B cell (primary cell): ENCODE data around the gene THAP4. TPM values are rescaled to one million over a fixed set of nuclear protein-coding genes. Genes with fewer than 3 reads are reported as not detected.
"Not testable (repeated sequence)": the region's sequence is repeated elsewhere in the genome, so short reads cannot be mapped to it uniquely, and the experiment has no call there.

Source experiments
- ATAC-seq: fragments of 200-7000 bp; cut with Tn5 transposase; one replicate; pipeline ENCODE4 v1.10.0; 2021; ENCODE audit warnings: low read depth, mild to moderate bottlenecking, moderate number of reproducible peaks, moderate library complexity
- CTCF ChIA-PET: fragments of 350-600 bp; sonication (Branson Sonifier 250); formaldehyde crosslinking; loops from one replicate; lab custom pipeline; 2021; ENCODE audit warnings: antibody characterized with exemption, inconsistent platforms; lab: Charles Lee
- POLR2A ChIA-PET: fragments of 350-600 bp; sonication (Branson Sonifier 250); formaldehyde crosslinking; loops from one replicate; lab custom pipeline; 2021; ENCODE audit warnings: antibody characterized with exemption; lab: Charles Lee
- DNase-seq: peaks from one replicate; pipeline ENCODE4 v3.0.0; 2013
- H2AFZ ChIP-seq: 2 replicates; pipeline ENCODE4 v1.6.1; 2012; ENCODE audit warnings: mild to moderate bottlenecking, low read depth, low read length; ENCODE audit not compliant: insufficient read depth, poor library complexity, severe bottlenecking
- H3K27ac ChIP-seq, 2 donors: 1 replicate in 1 of 2; 2 replicates in 1 of 2; pipeline ENCODE4 v1.5.1; 2012 to 2013; ENCODE audit warnings: low read length in 2 of 2, mild to moderate bottlenecking in 2 of 2, moderate library complexity in 1 of 2
- H3K27me3 ChIP-seq, 4 experiments: fragments of 200-600 bp in 1 of 4; sonication (generic) in 1 of 4; replicated peaks in 1 of 4; 1 replicate in 2 of 4; 2 replicates in 2 of 4; pipeline versions ENCODE4 v1.6.1 to v1.7.0; 2013 to 2016; ENCODE audit warnings: low read length in 3 of 4, mild to moderate bottlenecking in 2 of 4, mixed read lengths in 1 of 4, moderate library complexity in 1 of 4; ENCODE audit not compliant: insufficient read depth in 4 of 4, control insufficient read depth in 3 of 4; ENCODE audit errors: control extremely low read depth in 1 of 4
- H3K36me3 ChIP-seq, 2 experiments: replicated peaks in 1 of 2; 1 replicate in 1 of 2; 2 replicates in 1 of 2; pipeline versions ENCODE4 v1.6.1 to v1.7.1; 2013; ENCODE audit warnings: low read length in 1 of 2; ENCODE audit not compliant: insufficient read depth in 2 of 2, control insufficient read depth in 1 of 2; ENCODE audit errors: control extremely low read depth in 1 of 2, extremely low read depth in 1 of 2
- H3K4me1 ChIP-seq, 2 donors: fragments of 200-600 bp in 1 of 2; sonication (generic) in 1 of 2; 1 replicate in 1 of 2; 2 replicates in 1 of 2; pipeline versions ENCODE4 v1.5.1 to v1.6.1; 2013 to 2017; ENCODE audit warnings: low read length in 2 of 2; ENCODE audit not compliant: control insufficient read depth in 2 of 2, insufficient read depth in 2 of 2
- H3K4me2 ChIP-seq: replicated peaks from 2 replicates; pipeline ENCODE3; 2012; ENCODE audit warnings: mild to moderate bottlenecking, low read depth, low read length; ENCODE audit not compliant: poor library complexity, severe bottlenecking
- H3K4me3 ChIP-seq, 5 experiments: fragments of 200-600 bp in 1 of 5; sonication (generic) in 1 of 5; 1 replicate in 3 of 5; 2 replicates in 2 of 5; pipeline versions ENCODE4 v1.5.1 to v1.7.0; 2011 to 2016; ENCODE audit warnings: low read length in 4 of 5, mild to moderate bottlenecking in 4 of 5, low read depth in 2 of 5, control low read depth in 1 of 5, moderate library complexity in 1 of 5; ENCODE audit not compliant: insufficient read depth in 1 of 5; ENCODE audit errors: control extremely low read depth in 1 of 5, extremely low read depth in 1 of 5
- H3K79me2 ChIP-seq: fragments of 200-600 bp; sonication (generic); one replicate; pipeline ENCODE4 v1.6.0; 2016; ENCODE audit warnings: low read length; ENCODE audit not compliant: control insufficient read depth, insufficient read depth
- H3K9ac ChIP-seq: fragments of 200-600 bp; sonication (generic); 2 replicates; pipeline ENCODE4 v1.6.1; 2017; ENCODE audit warnings: mild to moderate bottlenecking, low read length, moderate library complexity
- H3K9me3 ChIP-seq, 3 donors: one replicate each; pipeline versions ENCODE4 v1.6.1 to v1.7.1; 2013; ENCODE audit warnings: low read length in 2 of 3; ENCODE audit not compliant: control insufficient read depth in 2 of 3, insufficient read depth in 1 of 3; ENCODE audit errors: control extremely low read depth in 1 of 3
- H4K20me1 ChIP-seq: 2 replicates; pipeline ENCODE4 v1.6.0; 2012; ENCODE audit warnings: mild to moderate bottlenecking, low read length; ENCODE audit not compliant: insufficient read depth, control insufficient read depth, poor library complexity, severe bottlenecking
- H3K27ac Mint-ChIP-seq: one replicate; pipeline ENCODE4 v1.8.0; 2021; ENCODE audit warnings: mixed read lengths
- H3K27me3 Mint-ChIP-seq: one replicate; pipeline ENCODE4 v1.8.0; 2021; ENCODE audit warnings: mixed read lengths
- H3K4me1 Mint-ChIP-seq: one replicate; pipeline ENCODE4 v1.8.0; 2021; ENCODE audit warnings: mixed read lengths
- H3K4me3 Mint-ChIP-seq: one replicate; pipeline ENCODE4 v1.8.0; 2021; ENCODE audit warnings: mixed read lengths
- H3K9me3 Mint-ChIP-seq: one replicate; pipeline ENCODE4 v1.8.0; 2022; ENCODE audit warnings: mixed read lengths; ENCODE audit not compliant: insufficient read depth
- EZH2 ChIP-seq: IDR thresholded peaks from 2 replicates; pipeline ENCODE4 v1.6.1; 2012; ENCODE audit warnings: borderline replicate concordance, low read depth, mild to moderate bottlenecking, moderate library complexity, low read length; ENCODE audit not compliant: insufficient read depth, poor library complexity, severe bottlenecking
- WGBS: methylation state at CpG from one replicate; pipeline ENCODE4 v1.1.5; 2013; ENCODE audit warnings: missing lambda C conversion rate; ENCODE audit not compliant: insufficient coverage; 5-methylcytosine and 5-hydroxymethylcytosine counted together
- intact Hi-C: fragments of 100-400 bp; cut with micrococcal nuclease; formaldehyde crosslinking; loops from one replicate; pipeline ENCODE4 v1.10.0; 2022
- polyA plus RNA-seq: library from polyadenylated mRNA; depleted of rRNA; stranded (reverse); fragments of >200 nt; gene quantifications from 2 replicates; pipeline ENCODE4 v1.2.3, GENCODE V29; 2012
- total RNA-seq, 2 donors: library from RNA; stranded (reverse); fragments of 120-200 nt in 1 of 2; gene quantifications; 1 replicate in 1 of 2; 2 replicates in 1 of 2; pipeline versions ENCODE4 v1.2.3 to v1.2.4, GENCODE V29; 2013 to 2022
- TF ChIP-seq, protein P1 (sequence below): fragments of 200-600 bp; IDR thresholded peaks from one replicate; pipeline ENCODE4 v1.8.0; 2022; ENCODE audit warnings: antibody characterized with exemption, mild to moderate bottlenecking

THAP4 gene
- total and polyA plus RNA-seq, 2 donors (not counting 1 experiment from before 2014, with no cell fraction given) = 26.5 to 41.0 TPM

DNA sequence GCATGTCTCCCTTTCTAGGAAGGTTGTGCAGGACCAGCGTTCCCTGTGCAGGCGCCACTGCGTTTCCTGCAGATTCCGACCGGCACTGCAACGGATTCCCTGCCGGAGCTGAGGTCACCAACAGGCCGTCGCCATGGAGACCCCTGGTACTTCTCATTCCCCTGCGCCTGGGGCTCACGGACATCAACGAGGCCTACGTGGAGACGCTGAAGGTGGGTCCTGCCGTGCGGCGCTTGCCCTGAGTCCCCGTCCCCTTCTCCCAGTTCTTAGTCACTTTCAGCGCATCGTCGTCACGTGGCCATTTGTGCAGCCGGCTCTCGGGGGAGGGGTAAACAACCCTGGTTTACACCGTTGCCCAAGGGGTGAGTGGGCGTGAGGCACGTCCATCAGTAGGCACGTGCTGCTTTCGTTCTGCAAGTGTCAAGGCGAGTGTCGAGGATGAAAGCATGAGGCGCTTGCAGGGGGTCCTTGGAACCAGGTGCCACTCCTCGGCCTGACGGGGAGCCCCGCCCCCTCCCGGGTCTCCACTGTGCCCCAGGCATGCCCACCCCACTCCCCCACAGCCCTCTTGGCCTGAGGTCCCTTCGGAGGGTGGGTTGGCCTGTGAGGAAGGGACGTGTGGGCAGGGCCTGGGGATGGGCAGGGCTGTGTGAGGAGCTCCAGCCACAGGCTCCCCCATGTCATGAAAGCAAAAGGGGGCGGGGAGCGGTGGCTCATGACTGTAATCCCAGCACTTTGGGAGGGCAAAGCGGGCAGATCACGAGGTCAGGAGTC lies 29.9 kb upstream of the THAP4 start:
- Histone ChIP-seq H3K27me3 (no peaks in the 10 kb centered on the region), H4K20me1 (no peaks in the 10 kb centered on the region), H3K4me3 (no peak overlapping the region), H3K9ac (no peak overlapping the region), H3K9me3 (no peaks in the 10 kb centered on the region), H3K4me2 (no peak overlapping the region), H3K27ac (no peak overlapping the region), H2AFZ (no peak overlapping the region), H3K4me1 (no peaks in the 10 kb centered on the region), H3K79me2 (no peaks in the 10 kb centered on the region), H3K36me3 (peaks cover 0 to 34% of the 10 kb centered on the region in 2 experiments)
- CTCF ChIA-PET = no interaction called here
- intact Hi-C loops = no loop called here
- Mint-ChIP-seq H3K27me3 (no peaks in the 10 kb centered on the region), H3K4me1 (no peaks in the 10 kb centered on the region), H3K4me3 (no peak overlapping the region), H3K9me3 (no peaks in the 10 kb centered on the region), H3K27ac (peak overlapping the region; percentile 26)
- POLR2A ChIA-PET = no interaction called here
- TF ChIP-seq EZH2 = no peak
- TF ChIP-seq, protein P1, sequence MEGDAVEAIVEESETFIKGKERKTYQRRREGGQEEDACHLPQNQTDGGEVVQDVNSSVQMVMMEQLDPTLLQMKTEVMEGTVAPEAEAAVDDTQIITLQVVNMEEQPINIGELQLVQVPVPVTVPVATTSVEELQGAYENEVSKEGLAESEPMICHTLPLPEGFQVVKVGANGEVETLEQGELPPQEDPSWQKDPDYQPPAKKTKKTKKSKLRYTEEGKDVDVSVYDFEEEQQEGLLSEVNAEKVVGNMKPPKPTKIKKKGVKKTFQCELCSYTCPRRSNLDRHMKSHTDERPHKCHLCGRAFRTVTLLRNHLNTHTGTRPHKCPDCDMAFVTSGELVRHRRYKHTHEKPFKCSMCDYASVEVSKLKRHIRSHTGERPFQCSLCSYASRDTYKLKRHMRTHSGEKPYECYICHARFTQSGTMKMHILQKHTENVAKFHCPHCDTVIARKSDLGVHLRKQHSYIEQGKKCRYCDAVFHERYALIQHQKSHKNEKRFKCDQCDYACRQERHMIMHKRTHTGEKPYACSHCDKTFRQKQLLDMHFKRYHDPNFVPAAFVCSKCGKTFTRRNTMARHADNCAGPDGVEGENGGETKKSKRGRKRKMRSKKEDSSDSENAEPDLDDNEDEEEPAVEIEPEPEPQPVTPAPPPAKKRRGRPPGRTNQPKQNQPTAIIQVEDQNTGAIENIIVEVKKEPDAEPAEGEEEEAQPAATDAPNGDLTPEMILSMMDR = no peak
- ATAC-seq (no peak), DNase-seq (no peak)
- WGBS = 96% methylated on average over 37 of the region's 42 CpGs

DNA sequence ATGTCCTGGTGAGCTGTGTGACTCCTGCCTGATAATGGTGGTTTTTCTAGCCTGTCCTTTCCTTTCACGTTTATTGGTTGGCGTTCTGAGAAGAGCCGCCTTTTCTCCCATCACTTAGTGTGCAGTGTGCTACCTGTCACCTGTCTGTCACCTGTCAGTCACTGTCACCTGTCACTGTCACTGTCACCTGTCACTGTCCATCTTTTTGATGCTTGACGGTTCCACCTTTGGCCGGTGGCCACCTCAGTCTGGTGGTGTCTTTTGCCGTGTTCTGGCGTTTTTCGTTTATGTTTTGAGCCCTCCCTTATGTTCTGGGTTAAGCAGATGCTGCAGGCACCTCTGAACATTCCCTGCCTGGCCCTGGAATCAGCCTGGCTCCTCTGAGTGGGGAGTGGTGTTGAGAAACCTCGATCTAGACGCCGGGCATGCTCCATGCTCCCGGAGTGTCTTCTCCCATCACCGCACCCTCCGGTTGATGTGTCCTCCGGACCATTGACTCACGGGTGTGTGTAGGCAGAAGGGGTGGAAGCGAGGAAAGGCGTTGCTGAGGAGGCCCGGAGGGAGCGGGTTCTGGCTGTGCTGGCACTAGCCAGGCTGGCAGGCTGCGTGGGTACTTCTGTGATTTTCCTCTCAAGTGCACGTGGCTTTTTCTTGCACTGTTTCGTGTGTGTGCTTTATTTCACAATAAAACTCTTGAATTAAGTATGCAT lies 28.9 kb upstream of the THAP4 start:
- no peak overlapping the region for H3K27ac ChIP-seq
- Mint-ChIP-seq H3K9me3 (no peaks in the 10 kb centered on the region), H3K4me3 (no peak overlapping the region), H3K27me3 (no peaks in the 10 kb centered on the region), H3K4me1 (no peaks in the 10 kb centered on the region), H3K27ac (no peak overlapping the region)
- 100% methylated on average over 7 of the region's 23 CpGs for WGBS
- no peaks in the 10 kb centered on the region for H4K20me1 ChIP-seq
- H3K36me3 ChIP-seq = peaks cover 0 to 34% of the 10 kb centered on the region in 2 experiments
- no peak for TF ChIP-seq EZH2
- TF ChIP-seq, protein P1 = no peak
- ATAC-seq (no peak), DNase-seq (no peak)
- H3K27me3 ChIP-seq = no peaks in the 10 kb centered on the region
- no peak overlapping the region for H3K4me2 ChIP-seq
- H2AFZ ChIP-seq = no peak overlapping the region
- H3K9ac ChIP-seq = no peak overlapping the region
- H3K4me1 ChIP-seq = no peaks in the 10 kb centered on the region
- H3K79me2 ChIP-seq = no peaks in the 10 kb centered on the region
- H3K4me3 ChIP-seq = no peak overlapping the region
- H3K9me3 ChIP-seq = no peaks in the 10 kb centered on the region
- intact Hi-C loops = no loop called here
- ChIA-PET CTCF (interaction anchor here (0.5 kb wide), 1 partner anchor 65 kb away, joined by 3 read pairs; no protein-coding TSS in a partner anchor), POLR2A (no interaction called here)

DNA sequence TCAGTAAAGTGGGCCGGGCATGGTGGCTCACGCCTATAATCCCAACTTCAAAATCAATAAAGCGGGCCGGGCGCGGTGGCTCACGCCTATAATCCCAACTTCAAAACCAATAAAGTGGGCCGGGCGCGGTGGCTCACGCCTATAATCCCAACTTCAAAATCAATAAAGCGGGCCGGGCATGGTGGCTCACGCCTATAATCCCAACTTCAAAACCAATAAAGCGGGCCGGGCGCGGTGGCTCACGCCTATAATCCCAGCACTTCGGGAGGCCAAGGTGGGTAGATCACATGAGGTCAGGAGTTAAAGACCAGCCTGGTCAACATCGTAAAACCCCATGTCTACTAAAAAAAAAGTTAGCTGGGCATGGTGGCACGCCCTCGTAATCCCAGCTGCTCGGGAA lies 25.8 kb upstream of the THAP4 start:
- H3K4me2 ChIP-seq, POLR2A ChIA-PET, H3K4me3 Mint-ChIP-seq: not testable (repeated sequence)

More for the DNA sequence above, 25.8 kb upstream of the THAP4 start:
- H2AFZ ChIP-seq, H3K4me3 ChIP-seq, H4K20me1 ChIP-seq, H3K27ac Mint-ChIP-seq, intact Hi-C loops, H3K27me3 ChIP-seq, H3K27me3 Mint-ChIP-seq, ATAC-seq, H3K4me1 ChIP-seq, H3K27ac ChIP-seq, DNase-seq, H3K4me1 Mint-ChIP-seq, H3K9ac ChIP-seq, H3K9me3 ChIP-seq, H3K79me2 ChIP-seq, H3K9me3 Mint-ChIP-seq: not testable (repeated sequence)
- 95% methylated on average over 13 of the region's 24 CpGs for WGBS
- peaks cover 0 to 38% of the 10 kb centered on the region in 2 experiments for H3K36me3 ChIP-seq
- CTCF ChIA-PET = interaction anchor here (1.1 kb wide), 1 partner anchor 40 kb away, joined by 3 read pairs; the partner anchor contains the start of gene ING5
